HG03097 (cell line): ENCODE results near the gene TEDC1.

Experiments used
- ATAC-seq: cut with Tn5 transposase; IDR thresholded peaks from one replicate; pipeline ENCODE4 v1.9.1; 2021; ENCODE audit not compliant: unreplicated experiment, low FRiP score

TEDC1 gene

GRCh38 chr14:105484069-105484996 lies 6.7 kb upstream of the TEDC1 start:
- ATAC-seq, result no peak

- no peak for ATAC-seq
These were observed 6.1 kb upstream of the TEDC1 start for GRCh38 chr14:105484997-105485393.

- ATAC-seq, result no peak
These were observed 5.3 kb upstream of the TEDC1 start for GRCh38 chr14:105485739-105486162.

GRCh38 chr14:105486163-105486973 lies 4.7 kb upstream of the TEDC1 start, which contains the start of gene CRIP1:
Gene CRIP1 (plus strand): TSS chr14:105486886. CDS start chr14:105487260, 374 bp downstream.
- no peak for ATAC-seq

GRCh38 chr14:105486974-105487448 lies 4.0 kb upstream of the TEDC1 start:
- no peak for ATAC-seq

GRCh38 chr14:105487449-105487985 lies 3.5 kb upstream of the TEDC1 start:
- no peak for ATAC-seq

- ATAC-seq, result no peak
These were observed 2.9 kb upstream of the TEDC1 start for GRCh38 chr14:105487986-105488777.

GRCh38 chr14:105488781-105489541 lies 2.1 kb upstream of the TEDC1 start:
- ATAC-seq, result no peak

GRCh38 chr14:105489542-105490266 lies 1.3 kb upstream of the TEDC1 start:
- no peak for ATAC-seq

- ATAC-seq, result peak; percentile 2
These were observed 827 bp upstream of the TEDC1 start for GRCh38 chr14:105490267-105490571.

GRCh38 chr14:105491366-105491973 lies 424 bp downstream of the TEDC1 start:
- ATAC-seq, result peak; percentile 2

GRCh38 chr14:105492031-105492970 lies 1.3 kb downstream of the TEDC1 start:
- ATAC-seq, result no peak

GRCh38 chr14:105492971-105493871 lies 2.2 kb downstream of the TEDC1 start:
- no peak for ATAC-seq

- ATAC-seq, result no peak
These were observed 3.0 kb downstream of the TEDC1 start for GRCh38 chr14:105493921-105494605.

GRCh38 chr14:105494606-105494929 lies 3.5 kb downstream of the TEDC1 start:
- ATAC-seq, result no peak
